Pancreas (tissue), 10 donors: ENCODE data around the gene TOR4A. TPM values are rescaled to one million over a fixed set of nuclear protein-coding genes. Genes with fewer than 3 reads are reported as not detected.

Experiments used
- ATAC-seq, 4 donors: fragments of 200-7000 bp; cut with Tn5 transposase; one replicate each; pipeline versions ENCODE4 v1.8.0 to v1.9.1; 2020; ENCODE audit warnings: mild to moderate bottlenecking in 4 of 4, moderate library complexity in 4 of 4
- DNase-seq, 6 donors: peaks; one replicate each; pipeline ENCODE4 v3.0.0-alpha.2; 2020
- FAIRE-seq: peaks from 2 replicates; lab custom pipeline; 2012; peaks lifted over from hg19 to GRCh38; lab: Jason Lieb, UNC
- H3K27ac ChIP-seq, 4 donors: fragments of 200-600 bp; sonication (generic); 1 replicate in 3 of 4; 2 replicates in 1 of 4; pipeline versions ENCODE4 v1.5.0 to v1.8.0; 2020
- H3K27me3 ChIP-seq, 4 donors: fragments of 200-600 bp; one replicate each; pipeline ENCODE4 v1.8.0; 2021
- H3K36me3 ChIP-seq, 3 donors: fragments of 200-600 bp; sonication (generic) in 1 of 3; one replicate each; pipeline versions ENCODE4 v1.5.0 to v1.8.0; 2020 to 2021
- H3K4me1 ChIP-seq, 3 donors: fragments of 200-600 bp; one replicate each; pipeline ENCODE4 v1.8.0; 2021
- H3K4me3 ChIP-seq, 4 donors: fragments of 200-600 bp; sonication (generic) in 2 of 4; one replicate each; pipeline versions ENCODE4 v1.5.0 to v1.8.0; 2020 to 2021
- H3K9me3 ChIP-seq, 4 donors: fragments of 200-600 bp; one replicate each; pipeline ENCODE4 v1.8.0; 2021
- CTCF ChIP-seq, 4 donors: fragments of 200-600 bp; sonication (generic) in 3 of 4; IDR thresholded peaks; one replicate each; pipeline versions ENCODE4 v1.5.0 to v1.8.0; 2021; ENCODE audit warnings: antibody characterized with exemption in 4 of 4
- WGBS, 2 donors: extraction: QIAGEN DNeasy Blood & Tissue Kit; methylation state at CpG; one replicate each; pipeline ENCODE4 v1.1.7; 2013; 5-methylcytosine and 5-hydroxymethylcytosine counted together
- intact Hi-C, 3 donors: fragments of 100-400 bp; cut with DNase I; formaldehyde crosslinking; loops; one replicate each; pipeline versions ENCODE4 v1.11.1 to v1.14.2; 2022
- polyA plus RNA-seq, 2 donors: library from polyadenylated mRNA; stranded (reverse); fragments of 200-250 nt; gene quantifications; one replicate each; pipeline ENCODE4 v1.2.3, GENCODE V29; 2013
- total RNA-seq, 6 donors: library from RNA; stranded (reverse); fragmentation: NEBNext Ultra II Directional in 4 of 6; extraction: Animal tissue kit (Norgen Biotek cat#: 25700) in 4 of 6; gene quantifications; one replicate each; pipeline versions ENCODE4 v1.2.1 to v1.2.4, GENCODE V29; 2021 to 2023
- donor health status: healthy with polysubstance abuse.
- donor health status: DM: no; HTN: no; CAD: no; lungs with moderate emphysema.
- donor health status: DM: no; HTN: no; CAD: no.
- donor health status: control.
- donor health status: control.
- donor health status: Bipolar disorder and iron deficiency.
- donor health status: DM: yes; HTN: yes; CAD: no.
- donor health status: DM: no; HTN: no; CAD: no.
- donor health status: DM: no; HTN: no; CAD: no.
- donor health status: DM: yes; HTN: yes; CAD: no.

Gene TOR4A
- total and polyA plus RNA-seq, 8 donors: 1.4 to 6.8 (median 4.2) TPM

GRCh38 chr9:137317021-137317717 is 39.6 kb downstream of the TOR4A start:
- H3K36me3 ChIP-seq: no peaks in the 10 kb centered on the region
- no peaks in the 10 kb centered on the region for H3K9me3 ChIP-seq
- intact Hi-C loops: no loop called here
- no peaks in the 10 kb centered on the region for H3K27me3 ChIP-seq
- DNase-seq (peak; percentile 17 to 83 (median 36)), FAIRE-seq (no peak), ATAC-seq (no peak)
- H3K27ac ChIP-seq: no peak overlapping the region
- H3K4me3 ChIP-seq: no peak overlapping the region
- peaks cover 20 to 22% (median 21%) of the 10 kb centered on the region in 3 donors for H3K4me1 ChIP-seq
- no peak for TF ChIP-seq CTCF (IDR thresholded peaks at IDR 0.05)
- 88 to 91% methylated on average over 14 to 19 of the region's 19 CpGs for WGBS, 2 donors

GRCh38 chr9:137317718-137318511 is 40.4 kb downstream of the TOR4A start:
- ATAC-seq (no peak), FAIRE-seq (no peak)
- 75 to 81% methylated on average over 24 of the region's 24 CpGs for WGBS, 2 donors

GRCh38 chr9:137318602-137319001 is 41.1 kb downstream of the TOR4A start:
- FAIRE-seq (no peak), DNase-seq (peak in 2 of 6 donors; percentile 25 to 68), ATAC-seq (no peak)
- no peak overlapping the region for H3K4me3 ChIP-seq
- intact Hi-C loops: no loop called here
- no peak overlapping the region for H3K27ac ChIP-seq
- H3K36me3 ChIP-seq: no peaks in the 10 kb centered on the region
- H3K27me3 ChIP-seq: no peaks in the 10 kb centered on the region
- peaks cover 12 to 20% (median 15%) of the 10 kb centered on the region in 3 donors for H3K4me1 ChIP-seq
- TF ChIP-seq CTCF (IDR thresholded peaks at IDR 0.05): no peak
- 73 to 82% methylated on average over 17 to 18 of the region's 18 CpGs for WGBS, 2 donors
- H3K9me3 ChIP-seq: no peaks in the 10 kb centered on the region

More at GRCh38 chr9:137317718-137318511, 40.4 kb downstream of the TOR4A start:
- peaks cover 15 to 20% (median 16%) of the 10 kb centered on the region in 3 donors for H3K4me1 ChIP-seq
- no peaks in the 10 kb centered on the region for H3K27me3 ChIP-seq
- intact Hi-C loops: no loop called here
- no peaks in the 10 kb centered on the region for H3K36me3 ChIP-seq
- no peak overlapping the region for H3K27ac ChIP-seq
- H3K9me3 ChIP-seq: no peaks in the 10 kb centered on the region
- H3K4me3 ChIP-seq: no peak overlapping the region
- TF ChIP-seq CTCF (IDR thresholded peaks at IDR 0.05): no peak
- DNase-seq: peak in 4 of 6 donors; percentile 20 to 71 (median 40)

GRCh38 chr9:137319011-137319738 is 41.6 kb downstream of the TOR4A start:
- Histone ChIP-seq H3K36me3 (no peaks in the 10 kb centered on the region), H3K27me3 (no peaks in the 10 kb centered on the region), H3K4me3 (no peak overlapping the region), H3K27ac (no peak overlapping the region), H3K9me3 (no peaks in the 10 kb centered on the region), H3K4me1 (peaks cover 12 to 20% (median 15%) of the 10 kb centered on the region in 3 donors)
- ATAC-seq (peak in 2 of 4 donors; percentile 26 to 30), DNase-seq (peak in 4 of 6 donors; percentile 50 to 83 (median 56)), FAIRE-seq (no peak)
- TF ChIP-seq CTCF (IDR thresholded peaks at IDR 0.05): no peak
- WGBS, 2 donors: 80 to 91% methylated on average over 26 of the region's 26 CpGs
- intact Hi-C loops: no loop called here
